Gastrocnemius medialis (tissue), 4 donors: ENCODE data around the gene SORD.
"Not testable (repeated sequence)": the region's sequence is repeated elsewhere in the genome, so short reads cannot be mapped to it uniquely, and the experiment has no call there.

Experiments used
- CTCF ChIP-seq, 5 experiments: fragments of 450-650 bp in 3 of 5; fragments of 200-600 bp in 2 of 5; sonication (generic) in 2 of 5; IDR thresholded peaks in 4 of 5; conservative IDR thresholded peaks in 1 of 5; 1 replicate in 4 of 5; 2 replicates in 1 of 5; pipeline ENCODE4 v1.5.1; 2016 to 2019; ENCODE audit warnings: antibody characterized with exemption in 5 of 5, mild to moderate bottlenecking in 3 of 5, moderate library complexity in 3 of 5
- POLR2A ChIP-seq, 2 donors: fragments of 450-650 bp; IDR thresholded peaks; one replicate each; pipeline ENCODE4 v1.6.1; 2017; ENCODE audit warnings: antibody characterized with exemption in 2 of 2, mild to moderate bottlenecking in 2 of 2, moderate library complexity in 2 of 2

- not testable (repeated sequence) for TF ChIP-seq CTCF (IDR thresholded peaks at IDR 0.05 in 4 of 5, conservative IDR thresholded peaks at IDR 0.05 in 1 of 5); POLR2A (IDR thresholded peaks at IDR 0.05)
Observed at GRCh38 chr15:44977781-44978180, 45.2 kb upstream of the SORD start.
